SK-N-SH treated with all-trans-retinoic acid at 6 μM for 48 hours (cell line): Measurements from ENCODE around the gene SLC43A3.

Experiments used
- ATAC-seq: fragments of 200-7000 bp; cut with Tn5 transposase; 3 replicates; pipeline ENCODE4 v1.9.1; 2020; ENCODE audit warnings: mild to moderate bottlenecking, moderate library complexity
- ARNTL ChIP-seq: fragments of 450-650 bp; formaldehyde crosslinking; IDR thresholded peaks from 2 replicates; pipeline ENCODE4 v1.5.0; 2020; ENCODE audit warnings: low read depth, mild to moderate bottlenecking, moderate library complexity, borderline replicate concordance
- BACH2 ChIP-seq: fragments of 250-450 bp; sonication (Bioruptor Pico); IDR thresholded peaks from 2 replicates; pipeline ENCODE4 v1.9.0; 2021; ENCODE audit warnings: mild to moderate bottlenecking, borderline replicate concordance
- CREB5 ChIP-seq: fragments of 250-450 bp; sonication (Bioruptor Pico); IDR thresholded peaks from 2 replicates; pipeline ENCODE4 v1.5.1; 2020; ENCODE audit warnings: low read depth, mild to moderate bottlenecking, moderate library complexity
- CSDC2 ChIP-seq: fragments of 250-450 bp; sonication (Bioruptor Pico); IDR thresholded peaks from 2 replicates; pipeline ENCODE4 v1.5.0; 2020; ENCODE audit warnings: mild to moderate bottlenecking, moderate library complexity
- CSRNP3 ChIP-seq: fragments of 250-450 bp; sonication (Bioruptor Pico); IDR thresholded peaks from 2 replicates; pipeline ENCODE4 v1.5.1; 2021; ENCODE audit warnings: mild to moderate bottlenecking, moderate library complexity
- ESRRG ChIP-seq: fragments of 250-450 bp; sonication (Bioruptor Pico); IDR thresholded peaks from 2 replicates; pipeline ENCODE4 v1.6.1; 2021; ENCODE audit warnings: mild to moderate bottlenecking
- GLIS3 ChIP-seq: fragments of 250-450 bp; sonication (Bioruptor Pico); IDR thresholded peaks from 2 replicates; pipeline ENCODE4 v1.5.0; 2020; ENCODE audit warnings: mild to moderate bottlenecking, moderate library complexity
- ISL1 ChIP-seq: fragments of 250-450 bp; sonication (Bioruptor Pico); IDR thresholded peaks from 2 replicates; pipeline ENCODE4 v2.1.2; 2022; ENCODE audit warnings: mild to moderate bottlenecking, moderate library complexity
- OSR1 ChIP-seq: fragments of 250-450 bp; sonication (Bioruptor Pico); IDR thresholded peaks from 2 replicates; pipeline ENCODE4 v1.8.0; 2022; ENCODE audit warnings: moderate library complexity, mild to moderate bottlenecking, inconsistent platforms
- PATZ1 ChIP-seq: fragments of 250-450 bp; sonication (Bioruptor Pico); IDR thresholded peaks from 2 replicates; pipeline ENCODE4 v1.8.0; 2020; ENCODE audit warnings: mild to moderate bottlenecking, moderate library complexity, borderline replicate concordance
- POU6F1 ChIP-seq: fragments of 250-450 bp; sonication (Bioruptor Pico); IDR thresholded peaks from 2 replicates; pipeline ENCODE4 v1.8.0; 2021; ENCODE audit warnings: low read depth, mild to moderate bottlenecking, moderate library complexity, borderline replicate concordance
- RARB ChIP-seq: fragments of 250-450 bp; sonication (Bioruptor Pico); IDR thresholded peaks from 2 replicates; pipeline ENCODE4 v1.8.0; 2021; ENCODE audit warnings: mild to moderate bottlenecking, moderate library complexity
- SNAI2 ChIP-seq: fragments of 250-450 bp; sonication (Bioruptor Pico); IDR thresholded peaks from 2 replicates; pipeline ENCODE4 v1.5.0; 2020; ENCODE audit warnings: mild to moderate bottlenecking, moderate library complexity
- TCF4 ChIP-seq: fragments of 250-450 bp; sonication (Bioruptor Pico); IDR thresholded peaks from 2 replicates; pipeline ENCODE4 v1.8.0; 2021; ENCODE audit warnings: mild to moderate bottlenecking, moderate library complexity, borderline replicate concordance
- TOX ChIP-seq: fragments of 250-450 bp; sonication (Bioruptor Pico); IDR thresholded peaks from 2 replicates; pipeline ENCODE4 v1.8.0; 2021; ENCODE audit warnings: mild to moderate bottlenecking, moderate library complexity, borderline replicate concordance
- TSHZ2 ChIP-seq: fragments of 250-450 bp; sonication (Bioruptor Pico); IDR thresholded peaks from 2 replicates; pipeline ENCODE4 v1.5.0; 2020; ENCODE audit warnings: mild to moderate bottlenecking, moderate library complexity
- ZC3H10 ChIP-seq: fragments of 250-450 bp; sonication (Bioruptor Pico); IDR thresholded peaks from 2 replicates; pipeline ENCODE4 v1.5.1; 2021; ENCODE audit warnings: mild to moderate bottlenecking, moderate library complexity
- ZFP3 ChIP-seq: fragments of 250-450 bp; sonication (Bioruptor Pico); IDR thresholded peaks from 2 replicates; pipeline ENCODE4 v1.5.0; 2020; ENCODE audit warnings: mild to moderate bottlenecking, moderate library complexity
- ZNF565 ChIP-seq: fragments of 450-650 bp; formaldehyde crosslinking; conservative IDR thresholded peaks from 2 replicates; pipeline ENCODE4 v1.5.0; 2020; ENCODE audit warnings: low read depth, mild to moderate bottlenecking, moderate library complexity
- ZNF8 ChIP-seq: fragments of 450-650 bp; formaldehyde crosslinking; IDR thresholded peaks from 2 replicates; pipeline ENCODE4 v1.5.0; 2020; ENCODE audit warnings: mild to moderate bottlenecking, moderate library complexity

The SLC43A3 gene

GRCh38 chr11:57460758-57461749, 34.1 kb upstream of the SLC43A3 start:
- ATAC-seq = no peak
- no peak for TF ChIP-seq GLIS3 (CRISPR knock-in tag)
- TF ChIP-seq ZNF8 (CRISPR knock-in tag) = no peak
- TF ChIP-seq OSR1 (CRISPR knock-in tag) = no peak
- TF ChIP-seq POU6F1 (CRISPR knock-in tag) = no peak
- no peak for TF ChIP-seq ZFP3
- TF ChIP-seq RARB = no peak
- no peak for TF ChIP-seq ISL1 (CRISPR knock-in tag)
- no peak for TF ChIP-seq ZNF565 (CRISPR knock-in tag)
- no peak for TF ChIP-seq CSDC2 (CRISPR knock-in tag)
- TF ChIP-seq TOX (CRISPR knock-in tag) = no peak
- TF ChIP-seq CREB5 (CRISPR knock-in tag) = no peak
- no peak for TF ChIP-seq TSHZ2 (CRISPR knock-in tag)
- TF ChIP-seq TCF4 (CRISPR knock-in tag) = no peak

- peak; percentile 9 for ATAC-seq
- TF ChIP-seq ESRRG (no peak), POU6F1 (CRISPR knock-in tag) (no peak), ZNF8 (CRISPR knock-in tag) (no peak), BACH2 (CRISPR knock-in tag) (no peak), ARNTL (CRISPR knock-in tag) (no peak), ZFP3 (no peak), PATZ1 (CRISPR knock-in tag) (no peak), CSRNP3 (CRISPR knock-in tag) (no peak), SNAI2 (no peak), OSR1 (CRISPR knock-in tag) (no peak), CREB5 (CRISPR knock-in tag) (no peak), CSDC2 (CRISPR knock-in tag) (no peak), ZC3H10 (CRISPR knock-in tag) (no peak), ZNF565 (CRISPR knock-in tag) (no peak)
Observed at GRCh38 chr11:57460022-57460757, 33.3 kb upstream of the SLC43A3 start, which contains the start of gene RTN4RL2. Gene RTN4RL2, plus strand, starts transcription at chr11:57460528. Its CDS starts 338 bp downstream, at chr11:57460866.
